ENCODE data around the gene UMODL1. TPM values are rescaled to one million over a fixed set of nuclear protein-coding genes. Genes with fewer than 3 reads are reported as not detected.

The UMODL1 gene
- total RNA-seq, 2 donors from 2014 or later: 0.11 TPM; not detected in 1

DNA sequence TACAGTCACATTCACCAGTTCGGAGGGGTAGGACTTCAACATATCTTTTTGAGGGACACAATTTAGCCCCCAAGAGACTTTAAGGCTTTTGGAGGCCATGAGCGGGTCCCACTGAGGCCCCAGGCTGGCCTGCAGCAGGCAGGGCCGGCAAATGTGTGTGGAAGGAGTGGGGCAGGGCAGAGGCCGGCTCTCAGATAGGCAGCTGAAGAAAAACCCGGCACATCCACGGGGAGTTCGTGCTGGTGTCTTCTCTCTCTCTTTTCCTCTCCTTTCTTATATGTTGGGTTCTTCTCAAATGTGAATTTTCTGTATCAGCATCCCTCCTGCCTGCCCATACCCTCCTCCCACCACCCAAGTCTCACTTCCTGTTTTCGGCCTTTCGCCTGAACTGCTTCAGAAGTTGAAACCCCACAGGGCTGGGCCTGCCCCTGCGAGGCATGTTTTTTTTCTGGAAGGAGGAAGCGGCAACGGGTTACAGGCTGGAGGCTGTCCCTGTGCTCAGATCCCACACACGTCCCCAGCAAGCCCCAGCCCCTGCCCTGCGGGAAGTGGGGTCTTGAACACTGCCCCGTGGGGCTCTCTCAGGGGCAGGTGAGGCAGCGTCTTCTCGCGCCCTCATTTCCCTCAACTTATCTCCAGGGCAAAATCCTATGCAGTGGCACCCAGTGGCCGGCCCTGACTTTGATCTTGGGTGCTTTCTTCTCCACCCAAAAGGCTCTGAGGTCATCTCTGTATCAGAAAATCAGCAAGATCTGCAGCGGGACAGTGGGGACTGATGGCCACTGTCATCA is 9.7 kb upstream of the UMODL1 start:
- H3K4me3 Mint-ChIP-seq: peak overlapping the region; percentile 84
- peak; percentile 23 for ATAC-seq (replicated peaks)
- H3K4me1 Mint-ChIP-seq: peaks cover 30% of the 10 kb centered on the region
- H3K27ac Mint-ChIP-seq: peak overlapping the region; percentile 88
- H3K9me3 Mint-ChIP-seq: no peaks in the 10 kb centered on the region
- no peaks in the 10 kb centered on the region for H3K36me3 Mint-ChIP-seq (ENCODE audit: low read depth)
- H3K27me3 Mint-ChIP-seq: no peaks in the 10 kb centered on the region

DNA sequence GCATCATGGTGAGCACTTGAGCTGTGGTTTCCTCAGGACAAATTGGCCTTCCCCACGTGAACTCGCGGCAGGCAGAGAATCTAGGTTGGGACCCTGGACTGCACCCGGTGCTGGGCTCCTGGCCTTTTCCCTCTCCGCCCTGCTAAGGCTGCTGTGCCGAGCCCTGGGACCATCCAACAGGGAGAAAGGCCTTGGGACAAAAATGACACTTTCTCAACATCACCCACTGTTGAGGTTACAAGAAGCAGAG is 9.2 kb upstream of the UMODL1 start:
- Mint-ChIP-seq H3K4me3 (peak overlapping the region; percentile 84), H3K36me3 (ENCODE audit: low read depth) (no peaks in the 10 kb centered on the region), H3K27ac (peak overlapping the region; percentile 88), H3K27me3 (no peaks in the 10 kb centered on the region), H3K4me1 (peaks cover 30% of the 10 kb centered on the region), H3K9me3 (no peaks in the 10 kb centered on the region)
- ATAC-seq (replicated peaks): no peak

DNA sequence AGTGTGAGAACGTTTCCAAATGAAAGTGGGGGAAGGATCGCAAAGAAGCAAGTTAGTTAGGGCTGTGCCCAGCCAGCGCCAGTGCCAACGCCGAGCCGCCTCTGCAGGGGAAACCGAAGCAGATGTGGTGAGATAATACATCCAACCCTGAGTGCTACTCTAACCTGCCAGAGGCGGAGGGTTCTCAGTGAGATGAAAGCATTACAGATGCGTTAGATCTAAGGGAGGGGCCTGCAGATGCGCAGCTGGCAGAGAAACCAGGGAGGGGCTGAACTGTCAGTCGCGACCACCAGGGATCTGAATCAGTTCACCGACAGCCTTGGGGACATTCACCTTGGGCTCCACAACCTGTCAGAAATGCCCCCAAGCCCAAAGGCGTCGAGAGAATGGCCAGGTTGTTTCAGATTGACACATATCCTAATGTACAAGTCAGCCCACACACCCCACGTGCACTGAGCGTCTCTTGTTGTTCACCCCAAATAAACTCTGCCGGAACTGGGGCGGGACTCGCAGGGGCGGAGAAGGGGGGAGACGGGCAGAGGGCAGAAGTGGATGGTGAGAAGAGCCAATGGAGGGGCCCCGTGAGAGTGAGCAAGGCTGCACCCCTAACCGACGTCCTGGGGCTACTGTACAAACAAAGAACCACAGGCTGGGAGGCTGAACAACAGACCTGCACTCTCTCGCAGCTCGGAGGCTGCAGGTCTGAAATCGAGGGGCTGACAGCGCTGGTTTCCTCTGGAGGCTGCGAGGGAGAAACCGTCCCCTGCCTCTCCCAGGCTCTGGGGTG is 8.7 kb upstream of the UMODL1 start:
- H3K27ac Mint-ChIP-seq: peak overlapping the region; percentile 88
- H3K9me3 Mint-ChIP-seq: no peaks in the 10 kb centered on the region
- H3K36me3 Mint-ChIP-seq (ENCODE audit: low read depth): no peaks in the 10 kb centered on the region
- H3K4me1 Mint-ChIP-seq: peaks cover 30% of the 10 kb centered on the region
- H3K27me3 Mint-ChIP-seq: no peaks in the 10 kb centered on the region
- H3K4me3 Mint-ChIP-seq: peak overlapping the region; percentile 84
- ATAC-seq (replicated peaks): peak; percentile 70

DNA sequence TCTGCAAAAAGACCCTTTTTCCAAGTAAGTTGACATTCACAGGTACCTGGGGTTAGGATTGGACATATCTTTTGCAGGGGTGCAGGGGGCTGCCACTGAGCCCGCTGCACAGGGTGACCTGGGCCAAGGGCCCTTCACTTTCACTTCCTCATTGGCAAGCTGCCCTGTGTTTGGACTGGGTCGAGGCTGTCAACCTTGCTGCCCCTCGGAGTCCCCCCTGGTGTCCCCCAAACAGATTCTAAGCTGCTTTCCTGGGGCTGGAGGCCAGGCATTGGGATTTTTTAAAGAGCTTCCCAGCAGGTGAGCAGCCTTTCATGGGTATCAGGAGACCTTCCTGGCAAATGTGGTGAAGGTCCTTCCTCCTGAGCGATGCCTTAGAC is 7.9 kb upstream of the UMODL1 start:
- Mint-ChIP-seq H3K27me3 (no peaks in the 10 kb centered on the region), H3K4me3 (peak overlapping the region; percentile 84), H3K27ac (peak overlapping the region; percentile 88), H3K4me1 (peaks cover 30% of the 10 kb centered on the region), H3K9me3 (no peaks in the 10 kb centered on the region), H3K36me3 (ENCODE audit: low read depth) (no peaks in the 10 kb centered on the region)
- ATAC-seq (replicated peaks): no peak

DNA sequence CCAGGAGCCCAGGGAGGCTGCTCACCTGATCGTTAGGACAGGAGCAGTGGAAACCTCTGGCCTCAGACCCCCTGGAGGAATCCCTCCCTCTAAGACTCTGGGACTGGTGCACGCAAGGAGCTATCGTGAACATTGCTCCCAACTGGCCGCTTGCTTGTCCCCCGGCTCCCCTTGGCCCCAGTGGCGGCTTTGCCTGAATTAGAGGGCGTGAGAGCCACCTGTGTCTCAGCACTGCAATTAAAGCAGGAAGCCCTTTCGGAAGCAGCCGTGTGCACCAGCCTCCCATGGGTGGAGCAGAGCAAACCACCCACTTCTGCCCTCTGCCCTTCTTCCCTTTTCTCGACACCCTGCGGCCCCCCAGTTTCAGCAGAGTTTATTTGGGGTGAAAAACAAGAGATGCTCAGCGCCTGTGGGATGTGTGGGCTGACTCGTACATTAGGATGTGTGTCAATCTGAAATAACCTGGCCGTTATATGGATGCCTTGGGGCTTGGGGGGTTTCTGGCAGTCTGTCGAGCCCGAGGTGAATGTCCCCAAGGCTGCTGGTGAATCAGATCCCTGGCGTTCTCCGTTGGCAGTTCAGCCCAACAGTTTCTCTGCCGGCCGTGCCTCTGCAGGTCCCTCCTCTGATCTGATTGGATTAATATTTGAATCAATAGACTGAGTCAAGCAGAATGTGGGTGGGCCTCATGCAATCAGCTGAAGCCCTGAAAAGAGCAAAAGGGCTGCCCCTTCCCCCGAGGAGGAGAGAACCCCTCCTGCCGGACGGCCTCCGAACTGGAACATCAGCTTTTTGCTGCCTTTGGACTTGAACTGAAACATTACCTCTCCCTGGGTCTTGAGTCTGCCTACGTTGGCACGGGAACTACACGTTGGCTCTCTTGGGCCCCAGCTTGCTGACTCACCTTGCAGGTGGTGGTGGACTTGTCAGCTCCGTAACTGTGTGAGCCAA is 7.3 kb upstream of the UMODL1 start:
- Mint-ChIP-seq H3K4me1 (peaks cover 30% of the 10 kb centered on the region), H3K4me3 (peak overlapping the region; percentile 84), H3K9me3 (no peaks in the 10 kb centered on the region), H3K27me3 (no peaks in the 10 kb centered on the region), H3K27ac (peak overlapping the region; percentile 88), H3K36me3 (ENCODE audit: low read depth) (no peaks in the 10 kb centered on the region)
- ATAC-seq (replicated peaks): peak; percentile 73

DNA sequence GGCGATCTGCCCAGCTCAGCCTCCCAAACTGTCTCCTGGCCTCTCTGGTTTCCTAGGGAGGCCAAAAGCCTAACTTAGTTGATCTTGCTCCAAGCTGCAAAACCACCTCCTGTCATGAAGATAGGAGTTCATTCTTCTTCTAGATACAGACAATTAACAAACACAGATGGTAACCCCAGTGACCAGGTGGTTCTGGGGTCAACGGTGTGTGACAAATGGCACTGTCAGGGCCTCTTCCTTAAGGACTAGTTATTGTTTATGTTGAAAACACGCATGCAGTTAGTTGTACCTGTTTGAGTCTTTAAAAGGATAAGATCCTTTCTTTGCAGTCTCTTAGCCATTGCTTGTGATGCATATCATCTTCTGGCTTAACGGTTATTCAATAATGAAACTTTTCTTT is 4.6 kb upstream of the UMODL1 start:
- no peak for ATAC-seq (replicated peaks)
- Mint-ChIP-seq H3K4me3 (no peak overlapping the region), H3K4me1 (peaks cover 22% of the 10 kb centered on the region), H3K9me3 (no peaks in the 10 kb centered on the region), H3K27me3 (no peaks in the 10 kb centered on the region), H3K36me3 (ENCODE audit: low read depth) (no peaks in the 10 kb centered on the region), H3K27ac (no peak overlapping the region)

DNA sequence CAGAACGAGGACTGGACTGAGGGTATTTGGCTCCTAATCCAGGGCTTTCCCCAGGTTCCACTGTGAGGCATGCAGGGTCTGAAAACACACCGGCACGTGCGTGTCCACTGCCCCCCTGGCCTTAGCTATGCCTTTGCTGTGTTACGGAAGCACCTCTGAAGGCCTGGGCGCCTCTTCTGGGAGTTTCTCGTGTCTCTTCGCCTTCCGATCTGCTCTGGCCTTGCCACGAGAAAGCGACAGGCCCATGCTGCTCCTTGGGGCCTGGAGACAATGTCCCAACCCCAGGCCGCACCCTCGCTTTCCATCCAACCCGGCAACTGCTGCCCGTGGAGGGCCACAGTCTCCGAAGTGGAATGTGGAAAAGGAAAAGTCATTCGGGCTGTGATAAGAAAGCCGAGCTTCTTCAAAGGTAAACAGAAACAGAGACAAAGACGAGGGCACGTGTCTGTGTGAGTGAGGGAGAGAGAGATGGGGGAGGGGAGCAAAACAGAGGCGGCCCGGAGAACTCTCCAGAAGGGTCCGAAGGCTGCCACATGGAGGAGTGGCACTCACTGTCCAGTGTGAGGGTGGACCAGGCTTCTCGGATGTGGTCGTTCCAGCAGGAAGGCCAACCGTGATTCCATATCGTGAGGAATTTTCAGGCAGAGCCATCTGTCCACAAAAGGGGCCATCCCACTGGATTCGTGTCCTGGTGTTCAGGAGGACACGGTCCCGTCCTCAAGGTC is 3.4 kb upstream of the UMODL1 start:
- peaks cover 11% of the 10 kb centered on the region for H3K4me1 Mint-ChIP-seq
- H3K36me3 Mint-ChIP-seq (ENCODE audit: low read depth): no peaks in the 10 kb centered on the region
- H3K4me3 Mint-ChIP-seq: no peak overlapping the region
- H3K27ac Mint-ChIP-seq: no peak overlapping the region
- H3K27me3 Mint-ChIP-seq: no peaks in the 10 kb centered on the region
- H3K9me3 Mint-ChIP-seq: no peaks in the 10 kb centered on the region
- no peak for ATAC-seq (replicated peaks)

DNA sequence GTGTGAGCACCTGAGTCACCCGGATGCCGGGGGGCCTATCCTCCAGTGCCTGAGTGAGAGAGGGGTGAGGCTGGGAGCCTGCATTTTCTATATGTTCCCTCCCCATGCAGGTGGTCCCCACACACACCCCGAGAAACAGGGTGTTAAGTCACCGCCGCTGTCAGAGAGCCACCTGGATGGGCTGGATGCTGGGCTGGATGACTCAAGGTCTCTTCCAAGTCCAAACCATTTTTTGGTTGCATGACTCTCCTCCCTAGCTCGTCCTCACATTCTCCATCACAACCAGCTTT is 2.9 kb upstream of the UMODL1 start:
- no peak overlapping the region for H3K4me3 Mint-ChIP-seq
- no peaks in the 10 kb centered on the region for H3K36me3 Mint-ChIP-seq (ENCODE audit: low read depth)
- no peaks in the 10 kb centered on the region for H3K9me3 Mint-ChIP-seq
- no peak overlapping the region for H3K27ac Mint-ChIP-seq
- no peak for ATAC-seq (replicated peaks)
- no peaks in the 10 kb centered on the region for H3K27me3 Mint-ChIP-seq
- H3K4me1 Mint-ChIP-seq: peaks cover 11% of the 10 kb centered on the region

DNA sequence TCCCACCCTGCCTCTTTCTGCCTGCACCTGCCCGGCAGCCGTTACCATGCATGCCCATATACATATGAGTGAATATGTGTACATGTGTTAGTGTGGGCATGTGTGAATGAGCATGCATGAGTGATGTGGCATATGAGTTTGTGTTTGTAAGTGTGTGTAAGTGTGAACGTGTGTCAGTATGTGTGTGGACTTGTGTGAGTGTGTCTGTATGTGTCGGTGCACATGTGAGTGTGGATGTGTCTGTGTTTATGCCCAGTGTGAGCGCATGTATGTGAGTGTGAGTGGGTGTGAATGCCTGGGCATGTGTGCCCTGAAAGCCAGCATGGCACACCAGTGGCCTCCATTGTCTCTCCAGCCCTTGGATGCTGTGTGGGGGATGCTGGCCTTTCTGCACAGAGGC is 2.5 kb upstream of the UMODL1 start:
- H3K4me3 Mint-ChIP-seq: no peak overlapping the region
- ATAC-seq (replicated peaks): no peak

DNA sequence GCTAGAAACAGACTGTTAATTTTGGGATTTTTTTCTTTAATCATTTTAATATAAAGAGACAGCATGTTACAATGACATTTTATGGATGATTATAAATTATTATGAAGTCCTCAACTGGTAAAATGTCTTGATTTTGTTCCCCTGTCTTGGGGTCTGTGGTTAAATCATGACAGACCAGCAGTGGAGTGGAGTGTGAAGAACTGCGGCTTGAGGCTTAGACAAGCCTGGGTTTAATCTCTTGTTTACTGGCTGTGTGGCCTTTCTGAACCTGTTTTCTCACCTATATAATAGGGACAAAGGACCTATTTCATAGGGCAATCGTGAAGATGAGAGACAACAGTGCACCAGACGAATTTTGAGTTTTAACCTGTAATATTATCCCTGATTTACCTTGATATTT is 1.8 kb upstream of the UMODL1 start:
- no peaks in the 10 kb centered on the region for H3K36me3 Mint-ChIP-seq (ENCODE audit: low read depth)
- H3K9me3 Mint-ChIP-seq: no peaks in the 10 kb centered on the region
- peaks cover 2% of the 10 kb centered on the region for H3K4me1 Mint-ChIP-seq
- H3K27ac Mint-ChIP-seq: no peak overlapping the region
- no peak for ATAC-seq (replicated peaks)
- H3K27me3 Mint-ChIP-seq: no peaks in the 10 kb centered on the region
- H3K4me3 Mint-ChIP-seq: no peak overlapping the region

More for the DNA sequence above, 2.5 kb upstream of the UMODL1 start:
- Mint-ChIP-seq H3K4me1 (peaks cover 10% of the 10 kb centered on the region), H3K36me3 (ENCODE audit: low read depth) (no peaks in the 10 kb centered on the region), H3K9me3 (no peaks in the 10 kb centered on the region), H3K27me3 (no peaks in the 10 kb centered on the region), H3K27ac (no peak overlapping the region)

DNA sequence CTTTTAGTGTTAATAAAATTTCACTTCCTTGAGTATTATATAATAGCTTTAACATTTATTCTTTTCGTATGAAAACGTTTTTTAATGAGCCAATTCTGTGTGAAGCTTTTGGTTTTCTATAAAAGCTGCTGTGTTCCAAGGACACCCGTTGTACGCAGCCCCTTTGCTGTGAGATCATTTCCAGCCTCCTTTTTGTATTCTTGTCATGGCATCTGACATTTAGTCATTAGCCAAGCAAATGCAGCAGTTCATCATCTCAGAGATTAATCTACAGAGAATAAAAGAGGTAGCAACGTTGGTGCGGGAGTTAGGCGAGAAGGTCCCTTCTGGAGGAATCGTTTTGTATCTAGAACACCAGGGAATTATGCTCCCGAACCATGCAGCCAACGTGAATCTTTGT is 1.3 kb upstream of the UMODL1 start:
- Mint-ChIP-seq H3K9me3 (no peaks in the 10 kb centered on the region), H3K36me3 (ENCODE audit: low read depth) (no peaks in the 10 kb centered on the region), H3K27me3 (no peaks in the 10 kb centered on the region), H3K27ac (no peak overlapping the region), H3K4me3 (no peak overlapping the region), H3K4me1 (no peaks in the 10 kb centered on the region)
- ATAC-seq (replicated peaks): no peak

DNA sequence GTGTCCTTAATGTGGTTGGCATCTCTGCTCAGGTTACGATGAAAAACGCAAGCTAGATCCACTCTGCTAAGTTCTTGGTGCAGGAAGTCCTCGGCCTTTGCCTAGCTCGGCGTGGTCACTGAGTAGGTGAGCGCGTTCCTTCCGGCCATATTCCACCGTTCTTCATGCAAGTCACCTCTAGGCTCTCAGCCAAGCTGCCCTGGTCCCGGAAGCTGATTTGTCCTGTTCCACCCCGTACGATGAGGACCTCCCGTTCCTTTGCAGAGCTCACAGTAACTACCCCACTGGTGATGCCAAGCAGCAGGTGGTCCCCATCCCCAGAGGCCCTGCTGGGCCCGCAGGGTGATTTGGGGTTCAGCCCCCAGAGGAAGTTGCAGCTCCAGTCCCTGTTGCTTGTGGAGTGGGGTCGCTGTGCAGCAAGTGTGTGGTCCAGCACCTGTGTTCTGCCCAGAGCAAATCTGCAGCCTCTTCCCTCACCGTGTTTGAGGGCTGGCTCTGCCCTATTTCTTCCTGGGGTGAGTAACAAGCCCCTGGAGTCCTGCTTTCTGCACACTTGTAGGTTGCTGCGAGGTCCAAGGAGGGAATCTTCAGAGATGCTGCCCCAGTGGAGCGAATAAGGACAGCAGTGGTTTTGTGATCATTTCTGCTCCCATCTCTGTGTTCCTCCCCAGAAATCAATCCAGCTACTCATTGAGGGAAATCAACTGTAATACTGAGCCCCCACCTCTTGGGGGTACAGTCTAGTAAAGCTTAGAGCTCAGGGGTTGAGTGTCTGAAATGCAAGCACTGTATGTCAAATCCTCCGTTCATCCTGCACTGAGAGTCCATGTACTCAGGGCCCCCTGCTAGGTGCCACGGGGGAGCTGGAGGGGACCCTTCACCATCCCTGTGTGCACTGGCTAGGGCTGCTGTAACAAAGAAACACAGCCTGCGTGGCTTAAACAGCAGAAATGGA is 2.3 kb downstream of the UMODL1 start:
- H3K9me3 Mint-ChIP-seq: no peaks in the 10 kb centered on the region
- no peak for ATAC-seq (replicated peaks)
- no peaks in the 10 kb centered on the region for H3K4me1 Mint-ChIP-seq
- no peaks in the 10 kb centered on the region for H3K27me3 Mint-ChIP-seq
- no peaks in the 10 kb centered on the region for H3K36me3 Mint-ChIP-seq (ENCODE audit: low read depth)
- no peak overlapping the region for H3K27ac Mint-ChIP-seq
- H3K4me3 Mint-ChIP-seq: no peak overlapping the region

DNA sequence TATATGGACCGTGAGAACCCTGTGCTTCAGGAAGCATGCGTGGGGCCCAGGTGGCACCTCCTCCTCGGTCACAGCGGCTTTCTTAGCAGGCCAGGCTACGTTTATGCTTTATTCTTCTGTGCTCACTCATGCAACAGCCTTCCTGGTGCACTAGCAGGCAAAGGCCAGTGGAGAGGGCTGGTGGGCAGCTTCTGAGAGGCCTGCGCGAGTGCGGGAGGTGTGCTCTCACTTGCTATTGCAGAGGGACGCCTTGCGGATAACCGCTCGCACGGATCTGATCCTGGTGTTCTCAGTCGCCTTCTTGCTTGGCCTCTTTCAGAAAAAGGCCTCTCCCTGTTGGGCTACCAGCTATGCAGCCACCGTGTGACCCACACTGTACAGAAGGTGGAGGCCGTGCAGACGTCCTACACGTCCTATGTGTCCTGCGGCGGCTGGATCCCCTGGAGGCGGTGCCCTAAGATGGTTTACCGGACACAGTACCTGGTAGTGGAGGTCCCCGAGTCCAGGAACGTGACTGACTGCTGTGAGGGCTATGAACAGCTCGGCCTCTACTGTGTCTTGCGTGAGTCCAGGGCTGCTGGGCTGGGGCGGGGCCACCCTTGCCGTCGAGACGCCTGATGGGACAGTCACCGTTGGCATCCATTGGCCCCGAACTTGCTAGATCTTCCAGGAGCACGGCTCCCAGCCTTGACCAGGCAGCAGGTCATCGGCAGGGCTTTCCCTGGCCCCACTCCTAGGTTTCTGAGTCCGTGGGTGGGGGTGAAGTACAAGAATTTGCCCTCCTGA is 4.8 kb downstream of the UMODL1 start:
- Mint-ChIP-seq H3K27ac (no peak overlapping the region), H3K4me1 (no peaks in the 10 kb centered on the region), H3K36me3 (ENCODE audit: low read depth) (no peaks in the 10 kb centered on the region), H3K4me3 (no peak overlapping the region), H3K27me3 (no peaks in the 10 kb centered on the region), H3K9me3 (no peaks in the 10 kb centered on the region)
- no peak for ATAC-seq (replicated peaks)
